HG03520 (cell line): ENCODE results near the gene SLC35D2.
"Not testable (repeated sequence)": the region's sequence is repeated elsewhere in the genome, so short reads cannot be mapped to it uniquely, and the experiment has no call there.

Source experiments
- ATAC-seq: cut with Tn5 transposase; IDR thresholded peaks from one replicate; pipeline ENCODE4 v1.9.1; 2021; ENCODE audit warnings: mild to moderate bottlenecking, moderate library complexity; ENCODE audit not compliant: unreplicated experiment

SLC35D2 gene

DNA sequence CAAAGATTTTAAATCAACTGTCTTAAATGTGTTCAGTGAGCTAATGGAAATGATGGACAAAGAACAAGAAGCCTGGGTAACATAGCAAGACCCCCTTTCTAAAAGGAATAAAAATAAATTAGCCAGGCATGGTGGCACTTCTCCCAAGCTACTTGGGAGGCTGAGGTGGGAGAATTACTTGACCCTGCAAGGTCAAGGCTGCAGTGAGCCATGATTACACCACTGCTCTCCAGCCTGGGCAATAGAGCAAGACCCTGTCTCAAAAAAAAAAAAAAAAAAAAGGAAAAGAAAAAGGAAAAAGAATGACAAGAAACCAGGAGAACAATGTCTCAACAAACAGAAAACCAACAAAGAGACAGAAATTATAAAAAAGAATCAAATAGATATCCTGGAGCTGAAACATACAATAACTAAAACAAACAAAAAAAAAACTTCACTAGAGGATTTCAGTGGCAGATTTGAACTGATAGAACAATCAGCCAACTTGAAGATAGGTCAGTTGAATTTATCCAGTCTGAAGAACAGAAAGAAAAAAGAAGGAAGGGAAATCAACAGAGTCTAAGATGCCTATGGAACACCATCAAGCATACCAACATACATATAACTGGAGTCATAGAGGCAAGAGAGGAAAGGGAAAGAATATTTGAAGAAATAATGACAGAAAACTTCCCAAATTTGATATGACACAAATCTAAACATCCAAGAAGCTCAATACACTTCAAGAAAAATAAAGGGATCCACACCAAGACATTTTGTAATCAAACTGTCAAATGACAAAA, 16.8 kb upstream of the SLC35D2 start:
- no peak for ATAC-seq

DNA sequence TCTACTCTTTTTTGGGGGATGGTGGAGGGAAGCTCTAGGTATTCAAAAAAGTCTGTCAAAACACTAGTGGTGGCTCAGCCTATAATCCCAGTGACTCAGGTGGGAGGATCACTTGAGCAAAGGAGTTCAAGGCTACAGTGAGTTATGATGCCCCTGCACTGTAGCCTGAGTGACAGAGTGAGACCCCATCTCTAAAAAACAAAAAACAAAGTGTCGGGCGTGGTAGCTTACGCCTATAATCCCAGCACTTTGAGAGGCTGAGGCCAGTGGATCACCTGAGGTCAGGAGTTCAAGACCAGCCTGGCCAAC, 15.8 kb upstream of the SLC35D2 start:
- no peak for ATAC-seq

DNA sequence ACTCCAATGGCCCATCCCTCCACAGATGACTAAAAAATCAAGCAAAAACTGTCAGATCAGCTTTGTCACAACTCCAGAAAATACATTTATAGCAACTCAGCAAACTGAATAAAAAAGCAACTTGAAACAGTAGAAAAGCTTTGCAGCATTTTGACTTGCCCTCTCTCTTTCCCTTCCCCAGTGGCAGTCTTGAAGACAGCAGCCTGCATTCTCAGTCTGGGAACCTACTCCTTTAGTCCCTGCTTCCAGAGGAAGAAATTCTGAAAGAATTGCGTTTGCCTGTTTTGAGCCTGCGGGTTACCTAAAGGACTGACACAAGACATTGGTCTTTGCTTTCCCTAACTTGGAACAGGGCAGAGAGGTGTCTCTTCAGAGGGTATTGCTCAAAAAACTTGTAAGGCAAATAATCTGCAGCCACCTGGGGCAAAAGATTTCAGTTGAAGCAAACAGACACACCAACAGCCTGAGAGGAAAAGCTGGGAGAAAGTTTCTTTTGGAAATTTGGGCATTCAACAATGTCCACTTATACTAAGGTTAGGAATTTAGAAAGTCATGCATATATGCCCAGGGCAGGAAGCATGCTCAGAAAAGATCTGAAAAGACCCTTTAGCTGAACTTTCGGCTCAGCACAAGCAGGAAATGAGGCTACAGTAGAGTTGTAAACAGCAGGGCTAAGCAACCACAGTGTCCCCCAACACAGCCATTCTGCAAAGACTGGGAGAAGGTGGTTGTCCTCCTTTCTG, 15.2 kb upstream of the SLC35D2 start:
- no peak for ATAC-seq

DNA sequence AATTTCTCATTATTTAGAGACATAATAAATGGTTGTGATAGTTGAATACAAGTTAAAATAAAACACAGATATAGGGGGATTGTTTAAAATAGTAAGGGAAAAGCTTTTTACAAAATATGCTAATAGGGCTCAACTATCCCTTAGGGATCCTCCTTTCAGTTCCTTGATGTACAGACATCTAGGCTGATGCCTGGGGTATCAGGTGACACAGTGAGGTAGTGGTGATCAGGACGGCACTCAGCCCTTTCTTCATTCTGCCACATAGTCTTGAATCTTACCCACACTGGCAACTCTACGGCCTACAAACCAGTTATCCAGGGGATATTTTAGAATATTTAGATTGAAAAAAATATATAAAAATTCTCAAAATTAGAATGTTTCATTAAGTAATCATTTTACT, 12.5 kb upstream of the SLC35D2 start:
- ATAC-seq, result no peak

DNA sequence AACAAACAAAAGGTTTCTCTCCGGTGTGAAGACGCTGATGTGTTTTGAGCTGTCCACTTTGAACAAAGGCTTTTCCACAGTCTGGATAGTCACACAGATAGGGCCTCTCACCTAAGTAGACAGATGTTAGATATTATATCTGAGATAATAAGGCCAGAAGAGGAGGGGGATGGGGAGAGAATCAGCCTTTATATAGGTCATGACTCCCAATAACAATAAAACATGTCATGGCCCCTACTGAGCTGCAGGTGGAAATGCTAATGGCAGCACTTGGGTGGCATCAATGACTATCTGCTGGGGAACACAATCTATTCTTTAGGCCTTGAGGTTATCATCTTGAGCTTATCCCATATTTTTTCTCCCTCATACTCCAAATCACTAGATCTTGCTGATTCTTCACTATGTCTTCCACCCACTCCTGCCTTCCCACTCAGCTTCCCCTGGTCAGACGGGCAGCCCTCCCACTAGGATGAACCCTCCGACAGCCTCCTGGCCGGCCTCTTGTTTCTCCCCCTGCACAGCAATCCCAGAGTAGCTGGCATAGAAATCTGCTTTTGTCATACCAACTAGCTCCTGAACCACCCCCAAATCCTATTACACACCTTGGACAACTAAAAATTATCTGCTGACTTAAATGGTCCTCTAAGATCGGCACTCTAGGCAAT, 11.5 kb upstream of the SLC35D2 start:
- no peak for ATAC-seq

DNA sequence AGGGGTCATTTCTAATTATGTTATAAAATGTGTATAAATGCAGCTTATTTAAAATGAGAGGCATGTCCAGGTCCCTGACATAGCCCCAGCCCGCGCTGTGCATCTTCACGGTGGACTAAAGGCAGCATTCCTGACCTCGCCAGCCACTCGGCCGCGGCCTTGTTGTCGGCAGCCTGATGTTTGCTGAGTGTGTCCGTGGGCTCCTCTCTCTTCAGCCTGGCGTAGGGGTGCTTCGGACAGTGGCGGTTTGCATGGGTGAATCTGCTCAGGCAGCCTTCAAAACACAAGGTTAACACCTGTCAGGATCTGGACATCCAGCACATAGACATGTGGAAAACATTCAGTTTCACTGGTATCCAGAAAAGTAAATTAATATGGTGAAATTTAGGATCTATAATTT, 8.8 kb upstream of the SLC35D2 start:
- no peak for ATAC-seq

DNA sequence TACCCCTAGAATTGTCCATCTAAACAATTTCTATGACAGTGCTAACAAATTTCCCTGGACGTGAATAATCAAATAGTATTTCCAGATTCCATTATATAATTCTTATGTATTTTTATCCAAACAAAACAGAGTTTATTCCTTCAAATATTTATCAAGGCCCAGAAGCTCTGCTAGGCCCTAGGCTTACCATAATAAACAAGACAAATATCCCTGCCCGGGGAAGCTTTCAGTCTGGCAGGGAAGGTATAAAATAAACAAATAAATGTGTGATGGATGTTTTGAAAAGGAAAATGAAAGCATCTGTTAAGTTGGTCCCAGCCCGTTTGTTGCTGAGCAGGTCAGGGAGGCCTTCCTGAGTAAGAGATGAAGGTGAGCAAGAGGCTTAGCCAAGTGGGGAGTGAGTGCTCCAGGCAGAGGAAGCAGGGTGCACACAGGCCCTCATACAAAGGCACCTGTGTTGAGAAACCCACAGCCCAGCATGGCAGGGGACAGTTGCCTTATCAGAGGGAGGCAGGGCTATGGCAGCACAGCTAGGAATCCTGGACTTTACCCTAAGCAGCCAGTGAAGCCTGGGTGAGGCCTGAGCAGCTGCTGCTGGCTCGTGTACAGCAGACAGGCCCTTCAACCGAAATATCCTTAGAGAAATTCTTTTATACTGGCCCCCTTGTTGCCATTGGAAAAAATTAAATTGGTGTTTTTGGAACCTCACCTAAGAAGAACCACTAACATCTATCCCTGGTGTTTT, 7.7 kb upstream of the SLC35D2 start:
- ATAC-seq, result no peak

DNA sequence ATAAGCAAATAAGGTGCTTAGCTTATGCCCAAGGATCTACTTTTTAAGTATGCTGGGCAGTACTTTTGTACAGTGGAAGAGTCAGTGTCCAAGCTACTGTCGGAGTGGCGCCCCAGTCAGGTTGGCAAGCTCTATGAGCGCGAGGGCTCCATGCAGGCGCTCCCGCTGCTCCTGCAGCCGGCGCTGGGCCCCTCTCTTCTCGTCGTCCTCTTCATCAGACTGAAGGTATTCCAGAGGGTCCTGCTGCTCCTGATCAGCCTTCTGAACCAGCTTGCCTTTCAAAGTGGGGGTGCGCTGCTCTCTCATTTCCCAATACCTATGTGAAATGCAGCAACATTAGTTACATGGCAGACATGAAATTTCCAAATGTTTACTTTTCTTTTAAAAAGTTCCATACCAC, 4.6 kb upstream of the SLC35D2 start:
- no peak for ATAC-seq

DNA sequence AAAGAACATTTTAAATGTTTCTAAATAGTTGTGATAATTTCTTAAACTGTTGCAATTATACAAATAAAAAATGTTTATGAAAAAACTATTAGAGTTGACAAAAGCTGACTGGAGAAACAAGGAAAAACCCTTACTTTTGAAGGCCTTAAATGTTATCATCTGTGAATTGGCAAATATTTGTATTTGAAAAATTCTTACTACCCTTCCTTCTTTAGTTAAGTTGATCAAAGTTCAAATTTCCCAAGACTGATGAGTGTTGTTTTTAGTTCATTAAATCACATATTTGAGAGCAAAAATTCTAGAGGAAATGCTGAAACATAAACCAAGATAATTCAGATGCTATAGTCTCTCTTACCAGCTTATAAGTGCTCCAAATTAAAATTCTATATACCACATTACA, 2.6 kb upstream of the SLC35D2 start:
- ATAC-seq, result no peak

DNA sequence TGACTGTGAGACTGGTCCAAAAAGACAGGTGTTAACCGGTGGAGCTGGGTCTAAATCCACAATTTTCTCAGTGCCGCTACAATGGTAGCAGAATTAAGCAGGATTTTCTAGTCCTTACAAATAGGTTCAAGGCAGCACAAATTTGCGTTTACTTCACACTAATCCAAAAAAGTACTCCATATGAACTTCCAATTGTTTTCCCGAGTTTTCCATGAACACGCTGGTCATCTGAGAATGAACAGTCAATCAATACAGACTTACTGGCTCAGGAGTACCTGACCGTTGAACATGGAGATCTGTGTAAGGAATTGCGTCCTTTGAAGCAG, 709 bp downstream of the SLC35D2 start:
- no peak for ATAC-seq

DNA sequence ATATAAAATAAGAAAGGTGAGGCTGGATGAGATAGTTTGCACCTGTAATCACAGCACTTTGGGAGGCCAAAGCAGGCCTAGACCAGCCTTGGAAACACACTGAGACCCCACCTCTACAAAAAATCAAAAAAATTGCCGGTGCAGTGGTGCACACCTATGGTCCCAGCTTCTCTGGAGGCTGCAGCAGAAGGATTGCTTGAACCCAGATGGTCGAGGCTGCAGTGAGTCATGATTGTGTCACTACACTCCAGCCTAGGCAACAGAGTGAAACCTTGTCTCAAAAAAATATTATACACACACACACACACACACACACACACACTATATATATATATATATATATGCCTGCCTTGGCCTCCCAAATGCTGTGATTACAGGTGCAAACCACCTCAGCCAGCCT, 1.3 kb downstream of the SLC35D2 start:
- ATAC-seq, result no peak

DNA sequence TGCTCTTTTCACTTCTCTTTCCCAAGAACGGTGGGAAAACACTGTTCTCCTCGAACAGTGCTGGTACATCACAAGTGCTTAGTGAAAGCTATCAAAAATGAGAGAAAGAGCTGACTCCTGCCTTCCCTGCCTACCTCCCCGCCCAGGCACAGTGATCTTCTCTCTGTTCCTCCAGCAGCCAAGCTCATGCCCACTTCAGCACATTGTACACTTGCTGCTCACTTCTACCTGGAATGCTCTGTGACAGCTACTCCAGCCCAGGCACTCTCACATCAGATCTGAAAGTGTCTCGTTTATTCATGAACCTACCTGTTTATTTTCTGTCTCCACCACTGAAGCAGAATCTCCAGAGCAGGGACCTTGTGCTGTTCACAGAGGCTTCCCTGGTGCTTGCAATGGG, 1.8 kb downstream of the SLC35D2 start:
- no peak for ATAC-seq

DNA sequence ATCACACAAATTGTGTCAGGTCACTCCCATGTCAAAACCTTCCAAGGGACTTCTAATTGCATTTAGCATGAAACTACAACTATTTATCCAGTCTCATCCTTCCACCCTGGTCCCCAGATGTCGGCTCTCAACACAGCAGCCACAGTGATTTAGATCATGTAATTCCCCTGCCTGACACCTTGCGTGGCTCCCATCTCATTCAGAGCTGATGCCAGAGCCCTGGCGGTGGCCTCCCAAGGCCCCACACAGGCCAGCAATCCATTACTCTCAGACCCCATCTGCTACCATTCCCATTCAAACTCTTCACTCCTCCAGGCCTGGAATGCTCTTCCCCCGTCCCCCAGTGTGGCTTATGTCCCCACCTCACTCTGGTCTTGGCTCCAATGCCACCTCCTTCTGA, 2.4 kb downstream of the SLC35D2 start:
- ATAC-seq, result no peak

DNA sequence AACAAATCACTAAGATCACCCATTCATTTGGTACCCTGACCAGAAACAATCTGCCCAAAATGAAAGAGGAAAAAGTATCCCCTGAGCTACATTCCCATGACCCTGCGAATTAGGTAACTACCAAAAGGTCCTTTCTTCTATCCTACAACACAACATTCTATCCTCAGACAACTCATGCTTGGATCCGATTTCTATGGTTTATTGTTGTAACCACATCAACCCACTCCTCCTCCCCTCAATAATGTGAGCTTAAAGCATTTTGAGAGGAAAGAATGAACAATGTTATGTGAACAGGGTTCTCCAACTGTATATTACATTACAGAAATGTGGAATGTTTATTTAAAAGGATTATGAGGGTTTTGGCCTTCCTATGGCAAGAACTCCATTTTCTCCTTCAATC, 4.0 kb downstream of the SLC35D2 start:
- no peak for ATAC-seq

DNA sequence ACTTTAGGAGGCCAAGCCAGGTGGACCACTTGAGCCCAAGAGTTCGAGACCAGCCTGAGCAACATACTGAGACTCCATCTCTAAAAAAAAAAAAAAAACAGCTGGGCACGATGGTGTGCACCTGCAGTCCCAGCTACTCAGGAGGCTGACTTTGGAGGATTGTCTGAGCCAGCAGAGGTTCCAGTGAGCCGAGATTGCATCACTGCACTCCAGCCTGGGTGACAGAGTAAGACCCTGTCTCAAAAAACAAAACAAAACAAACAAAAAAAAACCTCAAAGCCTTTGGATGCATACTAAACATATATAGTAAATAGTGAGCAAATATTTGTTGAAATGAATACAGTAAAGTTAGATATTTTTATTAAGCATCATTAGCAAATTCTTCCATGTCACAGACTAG, 5.3 kb downstream of the SLC35D2 start:
- ATAC-seq, result no peak

DNA sequence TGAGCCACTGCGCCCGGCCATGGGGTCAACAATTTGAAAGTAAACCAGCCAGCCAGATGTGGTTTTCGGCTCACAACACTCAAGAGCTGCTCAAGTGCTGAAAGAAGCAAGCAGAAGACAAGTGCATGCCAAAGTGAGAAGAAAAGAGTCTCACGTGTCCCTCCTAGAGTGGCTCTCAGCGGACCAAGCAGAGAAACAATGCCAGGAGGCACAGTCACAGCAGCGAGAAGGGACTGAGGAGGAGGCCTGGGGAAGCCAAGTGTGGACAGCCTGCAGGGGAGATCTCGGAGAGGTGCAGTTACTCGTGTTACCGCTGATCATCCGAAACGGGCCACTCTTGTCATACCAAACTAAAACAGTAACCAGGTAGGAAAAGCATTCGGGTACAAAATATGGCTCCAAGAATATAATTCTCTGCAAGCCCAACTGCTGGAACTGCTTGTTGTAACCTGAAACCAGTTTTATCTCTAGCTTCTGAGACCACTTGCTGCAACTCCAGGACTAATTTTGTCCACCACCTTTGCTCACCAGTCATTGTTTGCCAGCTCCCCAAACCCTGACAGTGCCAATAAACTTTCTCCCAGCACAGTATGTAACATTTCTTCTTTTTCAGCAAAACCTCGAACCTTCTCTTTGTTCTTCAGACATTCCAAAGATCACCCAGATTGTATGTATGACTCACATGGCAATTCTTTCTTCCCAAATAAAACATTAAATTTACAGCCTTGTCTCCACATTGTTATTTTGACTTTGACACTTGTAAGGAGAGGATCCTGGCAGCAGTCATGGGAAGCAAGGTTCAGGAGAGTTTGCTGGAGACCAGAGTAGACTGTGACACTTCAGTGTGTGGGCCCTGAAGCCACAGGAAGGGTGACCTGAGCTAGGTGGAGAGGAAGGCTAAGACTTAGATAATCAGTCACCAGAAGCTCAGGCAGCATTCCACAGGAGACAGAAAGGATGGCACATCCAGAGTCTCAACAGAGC, 6.3 kb downstream of the SLC35D2 start:
- ATAC-seq, result no peak

DNA sequence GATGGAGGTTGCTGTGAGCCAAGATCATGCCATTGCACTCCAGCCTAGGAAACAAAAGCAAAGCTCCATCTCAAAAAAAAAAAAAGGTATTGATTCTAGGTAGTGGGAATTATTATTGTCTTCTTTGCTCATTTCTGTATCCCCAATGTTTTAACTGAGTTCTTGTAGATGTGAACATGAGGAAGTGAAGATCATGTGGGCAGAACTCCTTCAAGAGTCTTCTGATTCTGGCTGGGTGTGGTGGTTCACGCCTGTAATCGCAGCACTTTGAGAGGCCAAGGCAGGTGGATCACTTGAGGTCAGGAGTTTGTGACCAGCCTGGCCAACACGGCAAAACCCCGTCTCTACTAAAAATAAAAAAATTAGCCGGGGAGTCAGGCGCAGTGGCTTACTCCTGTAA, 8.0 kb downstream of the SLC35D2 start:
- not testable (repeated sequence) for ATAC-seq

DNA sequence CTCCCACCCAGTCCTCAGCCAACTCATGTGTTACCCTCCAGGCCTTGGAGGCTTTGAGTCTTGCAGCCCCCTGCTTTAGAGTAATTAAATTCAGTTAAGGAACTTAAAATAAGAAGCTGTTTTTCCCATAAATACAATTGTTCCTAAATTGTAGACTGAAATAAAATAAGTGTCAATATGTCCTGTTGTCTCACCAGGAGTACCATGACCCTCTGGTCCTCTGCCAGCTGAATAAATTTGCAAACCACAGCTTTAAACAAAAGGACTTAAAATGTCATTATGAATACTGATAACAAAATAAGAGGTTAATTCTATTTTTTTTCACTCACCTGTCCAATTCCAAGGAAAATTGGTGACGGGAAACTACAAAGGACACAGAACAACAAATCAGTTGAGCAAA, 15.6 kb downstream of the SLC35D2 start:
- no peak for ATAC-seq

DNA sequence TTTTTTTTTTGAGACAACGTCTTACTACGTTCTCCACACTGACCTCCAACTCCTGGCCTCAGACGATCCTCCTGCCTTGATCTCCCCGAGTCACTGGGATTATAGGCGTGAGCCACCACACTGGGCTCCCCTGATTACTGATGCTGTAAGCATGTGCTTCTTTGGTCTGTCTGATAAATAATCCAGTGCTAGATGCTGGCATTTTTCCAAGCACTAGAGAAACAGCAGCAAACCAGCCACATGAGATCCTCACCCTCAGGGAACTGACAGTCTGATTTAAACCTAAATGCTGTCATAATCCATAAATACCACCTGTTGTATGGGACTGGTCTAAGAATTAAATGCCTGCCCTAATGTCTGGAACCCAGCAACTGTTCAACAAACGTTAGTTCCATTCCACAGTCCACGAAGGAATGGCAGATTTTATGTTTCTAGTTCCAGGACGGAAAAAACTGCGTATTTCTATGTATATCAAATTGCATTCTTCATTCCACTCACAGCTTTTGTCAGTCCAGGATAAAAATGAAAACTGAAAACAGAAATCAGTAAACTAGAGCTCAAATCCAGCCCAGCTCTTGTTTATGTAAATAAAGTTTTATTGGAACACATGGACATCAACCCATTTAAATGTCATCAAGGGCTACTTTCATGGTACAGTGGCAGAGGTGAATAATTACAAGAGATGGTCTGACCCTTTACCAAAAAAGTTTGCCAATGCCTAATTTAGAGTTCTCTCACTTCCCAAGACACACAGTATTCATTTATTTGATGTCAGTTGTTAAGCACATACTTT, 20.1 kb downstream of the SLC35D2 start:
- ATAC-seq, result no peak

DNA sequence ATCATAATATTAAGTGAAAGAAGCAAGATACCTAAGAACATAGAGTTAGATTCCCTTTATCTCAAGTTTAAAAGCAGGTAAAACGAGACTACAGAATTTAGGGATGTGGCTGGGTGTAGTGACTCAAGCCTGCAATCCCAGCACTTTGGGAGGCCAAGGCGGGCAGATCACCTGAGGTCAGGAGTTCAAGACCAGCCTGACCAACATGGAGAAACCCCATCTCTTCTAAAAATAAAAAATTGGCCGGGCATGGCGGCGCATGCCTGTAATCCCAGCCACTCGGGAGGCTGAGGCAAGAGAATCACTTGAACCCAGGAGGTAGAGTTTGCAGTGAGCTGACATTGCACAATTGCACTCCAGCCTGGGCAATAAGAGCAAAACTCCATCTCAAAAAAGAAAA, 21.4 kb downstream of the SLC35D2 start:
- not testable (repeated sequence) for ATAC-seq
